Endothelial cell of umbilical vein (primary cell): Measurements from ENCODE around the gene FHOD3.

Source experiments
- EZH2 ChIP-seq: IDR thresholded peaks from 2 replicates; pipeline ENCODE4 v1.6.1; 2012; ENCODE audit warnings: borderline replicate concordance, low read depth, mild to moderate bottlenecking, moderate library complexity, low read length, inconsistent platforms; ENCODE audit not compliant: severe bottlenecking
- GATA2 ChIP-seq: IDR thresholded peaks from 2 replicates; pipeline ENCODE4 v1.7.0; 2011; ENCODE audit warnings: low read depth, mild to moderate bottlenecking, moderate library complexity, mixed read lengths, low read length; ENCODE audit not compliant: insufficient read length, insufficient read depth
- MYC ChIP-seq: IDR thresholded peaks from one replicate; pipeline ENCODE4 v1.6.1; 2011; ENCODE audit warnings: mild to moderate bottlenecking, low read depth, low read length
- POLR2AphosphoS5 ChIP-seq: IDR thresholded peaks from 2 replicates; pipeline ENCODE4 v1.6.1; 2012; ENCODE audit warnings: low read depth, mild to moderate bottlenecking, control low read depth, low read length, moderate library complexity; ENCODE audit not compliant: insufficient read depth
- TF ChIP-seq, protein P1 (sequence below), 2 donors: IDR thresholded peaks; 1 replicate in 1 of 2; 2 replicates in 1 of 2; pipeline ENCODE4 v1.5.1; 2011; ENCODE audit warnings: low read length in 2 of 2, mild to moderate bottlenecking in 2 of 2, moderate library complexity in 2 of 2, control low read depth in 1 of 2, inconsistent platforms in 1 of 2, low read depth in 1 of 2; ENCODE audit not compliant: insufficient read depth in 1 of 2; ENCODE audit errors: extremely low read depth in 1 of 2

DNA sequence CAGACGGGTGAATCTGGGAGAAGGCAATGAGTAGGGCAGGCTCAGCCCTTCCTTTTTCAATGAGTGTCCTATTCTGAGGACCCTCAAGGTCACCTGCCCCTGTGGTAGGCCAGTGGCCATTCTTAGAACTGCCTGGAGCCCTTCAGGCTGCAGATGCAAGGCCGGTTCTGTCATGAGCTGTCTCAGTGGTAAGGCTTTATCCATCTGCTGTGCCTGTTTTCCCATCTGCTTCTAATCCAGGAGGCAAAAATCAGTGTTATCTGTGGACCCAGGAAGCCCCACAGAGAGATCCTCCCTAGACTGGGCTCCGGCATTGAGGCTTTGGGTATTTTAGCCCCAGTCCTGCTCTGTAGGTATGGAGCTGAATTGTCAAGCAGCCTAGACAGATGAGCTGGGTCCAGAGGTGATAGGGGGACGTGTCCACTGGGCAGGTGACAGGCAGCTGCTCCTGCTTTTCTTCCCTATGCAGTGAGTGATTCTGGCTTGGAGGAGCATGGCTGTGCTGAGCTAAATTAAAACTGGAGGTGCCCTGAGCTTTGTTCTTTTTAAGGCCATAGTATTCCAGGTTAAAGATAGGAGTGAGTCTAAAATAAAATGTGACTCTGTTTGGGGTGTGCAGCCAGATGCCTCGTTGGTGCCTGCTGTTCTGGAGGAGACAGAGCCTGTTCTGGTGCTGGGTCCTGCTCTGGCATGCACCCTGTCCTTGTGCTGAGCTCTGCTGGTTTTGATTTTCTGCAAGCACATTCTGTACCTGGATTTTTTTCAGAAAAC lies 92.5 kb downstream of the FHOD3 start:
- TF ChIP-seq GATA2 (no peak), POLR2AphosphoS5 (no peak), MYC (no peak), EZH2 (no peak)
- TF ChIP-seq, protein P1, sequence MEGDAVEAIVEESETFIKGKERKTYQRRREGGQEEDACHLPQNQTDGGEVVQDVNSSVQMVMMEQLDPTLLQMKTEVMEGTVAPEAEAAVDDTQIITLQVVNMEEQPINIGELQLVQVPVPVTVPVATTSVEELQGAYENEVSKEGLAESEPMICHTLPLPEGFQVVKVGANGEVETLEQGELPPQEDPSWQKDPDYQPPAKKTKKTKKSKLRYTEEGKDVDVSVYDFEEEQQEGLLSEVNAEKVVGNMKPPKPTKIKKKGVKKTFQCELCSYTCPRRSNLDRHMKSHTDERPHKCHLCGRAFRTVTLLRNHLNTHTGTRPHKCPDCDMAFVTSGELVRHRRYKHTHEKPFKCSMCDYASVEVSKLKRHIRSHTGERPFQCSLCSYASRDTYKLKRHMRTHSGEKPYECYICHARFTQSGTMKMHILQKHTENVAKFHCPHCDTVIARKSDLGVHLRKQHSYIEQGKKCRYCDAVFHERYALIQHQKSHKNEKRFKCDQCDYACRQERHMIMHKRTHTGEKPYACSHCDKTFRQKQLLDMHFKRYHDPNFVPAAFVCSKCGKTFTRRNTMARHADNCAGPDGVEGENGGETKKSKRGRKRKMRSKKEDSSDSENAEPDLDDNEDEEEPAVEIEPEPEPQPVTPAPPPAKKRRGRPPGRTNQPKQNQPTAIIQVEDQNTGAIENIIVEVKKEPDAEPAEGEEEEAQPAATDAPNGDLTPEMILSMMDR (IDR thresholded peaks at IDR 0.05; ENCODE audit: extremely low read depth in 1 of 2, insufficient read depth in 1 of 2, low read depth in 1 of 2, low read length in 2 of 2) = no peak
